H9 (cell line): Measurements from ENCODE around the gene BFSP1. TPM values are rescaled to one million over a fixed set of nuclear protein-coding genes. Genes with fewer than 3 reads are reported as not detected.

ENCODE experiments used
- DNase-seq: peaks from one replicate; pipeline ENCODE4 v3.0.0-alpha.2; 2017
- H2AFZ ChIP-seq: one replicate; pipeline ENCODE4 v1.6.1; 2013; ENCODE audit warnings: mild to moderate bottlenecking, low read length, control low read depth, moderate library complexity
- H2AK5ac ChIP-seq: 2 replicates; pipeline ENCODE4 v1.6.1; 2013; ENCODE audit warnings: low read length, control low read depth, mixed read lengths; ENCODE audit not compliant: insufficient read length
- H2BK120ac ChIP-seq: one replicate; pipeline ENCODE4 v1.6.1; 2013; ENCODE audit warnings: low read depth, mild to moderate bottlenecking, low read length, control low read depth, inconsistent platforms; ENCODE audit not compliant: poor library complexity, severe bottlenecking
- H2BK12ac ChIP-seq: 2 replicates; pipeline ENCODE4 v1.6.1; 2013; ENCODE audit warnings: low read length, control low read depth, mixed read lengths, low read depth; ENCODE audit not compliant: insufficient read length
- H2BK15ac ChIP-seq: 2 replicates; pipeline ENCODE4 v1.6.1; 2013; ENCODE audit warnings: low read depth, low read length, control low read depth
- H2BK20ac ChIP-seq: one replicate; pipeline ENCODE4 v1.6.1; 2013; ENCODE audit warnings: low read depth, mild to moderate bottlenecking, low read length, control low read depth, inconsistent platforms; ENCODE audit not compliant: poor library complexity, severe bottlenecking
- H2BK5ac ChIP-seq: 2 replicates; pipeline ENCODE4 v1.6.1; 2013; ENCODE audit warnings: low read length, control low read depth, mixed read lengths; ENCODE audit not compliant: insufficient read length
- H3K14ac ChIP-seq: 2 replicates; pipeline ENCODE4 v1.6.1; 2013; ENCODE audit warnings: low read length, control low read depth; ENCODE audit not compliant: insufficient read depth
- H3K18ac ChIP-seq: 2 replicates; pipeline ENCODE4 v1.6.1; 2013; ENCODE audit warnings: low read depth, mild to moderate bottlenecking, mixed read lengths, low read length, control low read depth; ENCODE audit not compliant: insufficient read length
- H3K23ac ChIP-seq: 2 replicates; pipeline ENCODE4 v1.6.1; 2013; ENCODE audit warnings: low read length, control low read depth, mixed read lengths, low read depth; ENCODE audit not compliant: insufficient read length
- H3K23me2 ChIP-seq: 2 replicates; pipeline ENCODE4 v1.6.1; 2013; ENCODE audit warnings: low read depth, mild to moderate bottlenecking, mixed read lengths, low read length, control low read depth; ENCODE audit not compliant: insufficient read length, poor library complexity, severe bottlenecking
- H3K27ac ChIP-seq: 2 replicates; pipeline ENCODE4 v1.5.1; 2013; ENCODE audit warnings: low read length, control low read depth, mixed read lengths, low read depth; ENCODE audit not compliant: insufficient read length
- H3K27me3 ChIP-seq: 2 replicates; pipeline ENCODE4 v1.6.1; 2013; ENCODE audit warnings: low read length, control low read depth, inconsistent platforms; ENCODE audit not compliant: insufficient read depth
- H3K4ac ChIP-seq: 2 replicates; pipeline ENCODE4 v1.6.1; 2013; ENCODE audit warnings: low read depth, mild to moderate bottlenecking, control low read depth, inconsistent platforms, low read length, moderate library complexity
- H3K4me1 ChIP-seq: 2 replicates; pipeline ENCODE4 v1.6.1; 2013; ENCODE audit warnings: low read length, control low read depth, inconsistent platforms; ENCODE audit not compliant: insufficient read depth
- H3K4me2 ChIP-seq: 2 replicates; pipeline ENCODE4 v1.6.1; 2013; ENCODE audit warnings: low read length, control low read depth, mixed read lengths; ENCODE audit not compliant: insufficient read length, insufficient read depth
- H3K56ac ChIP-seq: 2 replicates; pipeline ENCODE4 v1.6.1; 2013; ENCODE audit warnings: low read depth, mild to moderate bottlenecking, mixed read lengths, low read length, control low read depth; ENCODE audit not compliant: insufficient read length
- H3K79me1 ChIP-seq: 2 replicates; pipeline ENCODE4 v1.6.1; 2013; ENCODE audit warnings: low read depth, mild to moderate bottlenecking, moderate library complexity, low read length, control low read depth, inconsistent platforms; ENCODE audit not compliant: insufficient read depth, poor library complexity, severe bottlenecking
- H3K79me2 ChIP-seq: 2 replicates; pipeline ENCODE4 v1.6.1; 2013; ENCODE audit warnings: low read length, control low read depth, inconsistent platforms; ENCODE audit not compliant: insufficient read depth
- H3K9ac ChIP-seq: 2 replicates; pipeline ENCODE4 v1.6.1; 2013; ENCODE audit warnings: low read length, control low read depth, mixed read lengths; ENCODE audit not compliant: insufficient read length; ENCODE audit errors: extremely low read depth
- H3K9me3 ChIP-seq: one replicate; pipeline ENCODE4 v1.6.1; 2013; ENCODE audit warnings: low read depth, low read length, inconsistent platforms; ENCODE audit not compliant: control insufficient read depth
- H3T11ph ChIP-seq: one replicate; pipeline ENCODE4 v1.6.1; 2013; ENCODE audit warnings: mild to moderate bottlenecking, low read length, control low read depth, inconsistent platforms
- H4K20me1 ChIP-seq: one replicate; pipeline ENCODE4 v1.6.1; 2013; ENCODE audit not compliant: control insufficient read depth, insufficient read length, insufficient read depth
- H4K5ac ChIP-seq: 2 replicates; pipeline ENCODE4 v1.6.1; 2013; ENCODE audit warnings: low read depth, mild to moderate bottlenecking, mixed read lengths, low read length, control low read depth; ENCODE audit not compliant: insufficient read length
- H4K8ac ChIP-seq: replicated peaks from 2 replicates; pipeline ENCODE4 v1.6.1; 2013; ENCODE audit warnings: low read length, control low read depth, mixed read lengths, low read depth; ENCODE audit not compliant: insufficient read length
- H4K91ac ChIP-seq: 2 replicates; pipeline ENCODE4 v1.6.1; 2013; ENCODE audit warnings: low read depth, mild to moderate bottlenecking, moderate library complexity, mixed read lengths, low read length, control low read depth; ENCODE audit not compliant: insufficient read length
- H3K27ac Mint-ChIP-seq, 3 experiments: 2 replicates in 2 of 3; 3 replicates in 1 of 3; pipeline ENCODE4 v1.8.0; 2020 to 2021; ENCODE audit warnings: mixed read lengths in 3 of 3, mild to moderate bottlenecking in 1 of 3, moderate library complexity in 1 of 3
- H3K27me3 Mint-ChIP-seq: 2 replicates; pipeline ENCODE4 v1.8.0; 2021; ENCODE audit warnings: low read depth, mild to moderate bottlenecking, moderate library complexity, mixed read lengths
- H3K36me3 Mint-ChIP-seq, 3 experiments: 2 replicates in 2 of 3; 3 replicates in 1 of 3; pipeline ENCODE4 v1.8.0; 2020 to 2021; ENCODE audit warnings: low read depth in 3 of 3, mixed read lengths in 3 of 3; ENCODE audit not compliant: insufficient read depth in 1 of 3
- H3K4me1 Mint-ChIP-seq, 2 experiments: 2 replicates each; pipeline ENCODE4 v1.8.0; 2020; ENCODE audit warnings: mixed read lengths in 2 of 2
- H3K4me3 Mint-ChIP-seq, 2 experiments: 2 replicates in 1 of 2; 3 replicates in 1 of 2; pipeline ENCODE4 v1.8.0; 2020 to 2021; ENCODE audit warnings: mild to moderate bottlenecking in 2 of 2, mixed read lengths in 2 of 2, moderate library complexity in 1 of 2
- H3K9me3 Mint-ChIP-seq, 2 experiments: 2 replicates in 1 of 2; 3 replicates in 1 of 2; pipeline ENCODE4 v1.8.0; 2020; ENCODE audit warnings: mild to moderate bottlenecking in 2 of 2, mixed read lengths in 2 of 2, moderate library complexity in 1 of 2
- CTCF ChIP-seq: fragments of 200-600 bp; sonication (generic); conservative IDR thresholded peaks from 3 replicates; pipeline ENCODE4 v1.8.0; 2021; ENCODE audit warnings: antibody characterized with exemption, mild to moderate bottlenecking
- WGBS: extraction: QIAGEN DNeasy Blood & Tissue Kit; methylation state at CpG from one replicate; pipeline ENCODE4 v1.1.7; 2013; ENCODE audit warnings: missing lambda C conversion rate, low lambda C conversion rate, mixed read lengths; ENCODE audit not compliant: insufficient read length; ENCODE audit errors: extremely low coverage; 5-methylcytosine and 5-hydroxymethylcytosine counted together
- total RNA-seq: library from RNA; stranded (reverse); gene quantifications from 2 replicates; pipeline ENCODE4 v1.2.1, GENCODE V29; 2021

Gene BFSP1
- total RNA-seq, 1 experiment from 2014 or later = 9.4 TPM

- 100% methylated on average over 1 of the region's 2 CpGs for WGBS
- H3K23me2 ChIP-seq = no peaks in the 10 kb centered on the region
- peaks cover 18 to 19% of the 10 kb centered on the region in 2 experiments for H3K4me1 Mint-ChIP-seq
- H3K4me1 ChIP-seq = no peaks in the 10 kb centered on the region
- H2BK12ac ChIP-seq = no peak overlapping the region
- peaks cover 7% of the 10 kb centered on the region for H3K79me1 ChIP-seq
- no peak overlapping the region for H3K4me3 Mint-ChIP-seq
- no peaks in the 10 kb centered on the region for H3K9me3 Mint-ChIP-seq
- no peaks in the 10 kb centered on the region for H3K27me3 Mint-ChIP-seq
- no peak overlapping the region for H3K27ac ChIP-seq
- no peak overlapping the region for H2AFZ ChIP-seq
- peaks cover 23% of the 10 kb centered on the region; the same call in 1 of the 2 replicates for H3K79me2 ChIP-seq
- H3K4ac ChIP-seq = no peak overlapping the region
- H2AK5ac ChIP-seq = no peak overlapping the region
- H3K4me2 ChIP-seq = no peak overlapping the region
- no peak overlapping the region for H3K56ac ChIP-seq
- H4K5ac ChIP-seq = no peak overlapping the region
- H3K36me3 Mint-ChIP-seq = peaks cover 0 to 4% (median 4%) of the 10 kb centered on the region in 3 experiments; a peak in 3 of 7 replicates
- no peak overlapping the region for H2BK15ac ChIP-seq
- no peak overlapping the region for H2BK5ac ChIP-seq
- no peaks in the 10 kb centered on the region for H3K9me3 ChIP-seq
- H4K20me1 ChIP-seq = no peaks in the 10 kb centered on the region
- H3T11ph ChIP-seq = no peak overlapping the region
- TF ChIP-seq CTCF = no peak
- H3K23ac ChIP-seq = no peak overlapping the region
- H3K14ac ChIP-seq = no peak overlapping the region
- no peak overlapping the region for H4K8ac ChIP-seq
- DNase-seq = no peak
- H4K91ac ChIP-seq = no peak overlapping the region
- no peak overlapping the region for H3K18ac ChIP-seq
- H3K27me3 ChIP-seq = no peaks in the 10 kb centered on the region
- no peak overlapping the region for H2BK120ac ChIP-seq
- no peak overlapping the region for H2BK20ac ChIP-seq
- H3K27ac Mint-ChIP-seq = peak overlapping the region in 1 of 3 experiments; percentile 17; a peak in 1 of 7 replicates
- H3K9ac ChIP-seq = no peak overlapping the region
Observed at GRCh38 chr20:17580895-17581294, 49.7 kb upstream of the BFSP1 start.
